IMR-90 (cell line): ENCODE data around the gene ATRNL1. TPM values are rescaled to one million over a fixed set of nuclear protein-coding genes. Genes with fewer than 3 reads are reported as not detected.
A peak's percentile ranks its signal among the peaks of the same experiment; 100 is the strongest.

Experiments used
- ATAC-seq: fragments of 200-7000 bp; cut with Tn5 transposase; 2 replicates; pipeline ENCODE4 v1.9.1; 2020; ENCODE audit warnings: low read depth, mild to moderate bottlenecking, moderate library complexity
- BruUV-seq: library from RNA; stranded (reverse); fragments of 400-500 nt; replicated peaks from 2 replicates; lab custom pipeline; 2021; lab: Mats Ljungman, UMichigan
- CTCF ChIA-PET: fragments of 300-600 bp; formaldehyde crosslinking; extraction: SDS; loops from one replicate; lab custom pipeline; 2021; ENCODE audit warnings: antibody characterized with exemption; lab: Yijun Ruan, JAX
- POLR2A ChIA-PET: fragments of 300-600 bp; sonication (Branson Sonifier 250); formaldehyde crosslinking; loops from one replicate; lab custom pipeline; 2022; ENCODE audit warnings: antibody characterized with exemption; ENCODE audit not compliant: unreplicated experiment; lab: Charles Lee
- DNase-seq: peaks from one replicate; pipeline ENCODE4 v3.0.0; 2013
- H2AFZ ChIP-seq: replicated peaks from 2 replicates; pipeline ENCODE3; 2013; ENCODE audit warnings: low read length, mild to moderate bottlenecking; ENCODE audit not compliant: poor library complexity
- H2AK5ac ChIP-seq: 2 replicates; pipeline ENCODE4 v1.6.1; 2013; ENCODE audit warnings: low read depth, low read length, inconsistent platforms
- H2AK9ac ChIP-seq: replicated peaks from 2 replicates; pipeline ENCODE3; 2013; ENCODE audit warnings: mild to moderate bottlenecking, low read depth, low read length, moderate library complexity; ENCODE audit not compliant: poor library complexity
- H2BK120ac ChIP-seq: 2 replicates; pipeline ENCODE4 v1.6.1; 2013; ENCODE audit warnings: low read depth, low read length, inconsistent platforms
- H2BK15ac ChIP-seq: 3 replicates; pipeline ENCODE4 v1.6.1; 2013; ENCODE audit warnings: low read depth, low read length, inconsistent platforms
- H2BK20ac ChIP-seq: 2 replicates; pipeline ENCODE4 v1.6.1; 2013; ENCODE audit warnings: low read depth, mild to moderate bottlenecking, inconsistent platforms, low read length, moderate library complexity
- H2BK5ac ChIP-seq: 2 replicates; pipeline ENCODE4 v1.6.1; 2013; ENCODE audit warnings: mild to moderate bottlenecking, low read depth, low read length, inconsistent platforms; ENCODE audit not compliant: poor library complexity, severe bottlenecking
- H3K14ac ChIP-seq: replicated peaks from 2 replicates; pipeline ENCODE4 v1.6.1; 2013; ENCODE audit warnings: low read depth, low read length, inconsistent platforms
- H3K18ac ChIP-seq: 2 replicates; pipeline ENCODE4 v1.6.1; 2013; ENCODE audit warnings: low read depth, low read length, control low read depth
- H3K23ac ChIP-seq: 2 replicates; pipeline ENCODE4 v1.6.1; 2013; ENCODE audit warnings: low read depth, low read length, inconsistent platforms
- H3K27ac ChIP-seq: 2 replicates; pipeline ENCODE4 v1.5.1; 2013; ENCODE audit warnings: mild to moderate bottlenecking, control low read depth, low read length; ENCODE audit not compliant: insufficient read depth
- H3K27me3 ChIP-seq: 2 replicates; pipeline ENCODE4 v1.6.1; 2013; ENCODE audit warnings: low read length; ENCODE audit not compliant: control insufficient read depth, insufficient read depth
- H3K36me3 ChIP-seq: 2 replicates; pipeline ENCODE4 v1.6.1; 2013; ENCODE audit warnings: low read length, mixed read lengths; ENCODE audit not compliant: control insufficient read depth, insufficient read depth
- H3K4ac ChIP-seq: 2 replicates; pipeline ENCODE4 v1.6.1; 2013; ENCODE audit warnings: low read depth, low read length, inconsistent platforms
- H3K4me1 ChIP-seq: 2 replicates; pipeline ENCODE4 v1.6.1; 2013; ENCODE audit warnings: low read length, mixed read lengths; ENCODE audit not compliant: control insufficient read depth, insufficient read depth
- H3K4me2 ChIP-seq: 2 replicates; pipeline ENCODE4 v1.6.1; 2013; ENCODE audit warnings: low read depth, mild to moderate bottlenecking, control low read depth, low read length, moderate library complexity
- H3K4me3 ChIP-seq: 2 replicates; pipeline ENCODE4 v1.5.1; 2013; ENCODE audit warnings: low read depth, mild to moderate bottlenecking, control low read depth, low read length, moderate library complexity; ENCODE audit not compliant: insufficient read depth
- H3K56ac ChIP-seq: 2 replicates; pipeline ENCODE4 v1.6.1; 2013; ENCODE audit warnings: low read length, inconsistent platforms; ENCODE audit not compliant: insufficient read depth; ENCODE audit errors: extremely low read depth
- H3K79me1 ChIP-seq, 2 experiments: 2 replicates each; pipeline ENCODE4 v1.6.1; 2013; ENCODE audit warnings: low read length in 2 of 2, inconsistent platforms in 1 of 2, low read depth in 1 of 2
- H3K9ac ChIP-seq: 2 replicates; pipeline ENCODE4 v1.6.1; 2013; ENCODE audit warnings: low read depth, low read length, control low read depth
- H3K9me1 ChIP-seq: 2 replicates; pipeline ENCODE4 v1.6.1; 2013; ENCODE audit warnings: low read length, inconsistent platforms; ENCODE audit not compliant: insufficient read depth
- H3K9me3 ChIP-seq: 2 replicates; pipeline ENCODE4 v1.6.1; 2013; ENCODE audit warnings: low read length; ENCODE audit not compliant: control insufficient read depth, insufficient read depth
- H4K20me1 ChIP-seq: 2 replicates; pipeline ENCODE4 v1.6.1; 2013; ENCODE audit warnings: low read length, inconsistent platforms; ENCODE audit not compliant: insufficient read depth
- H4K5ac ChIP-seq: 2 replicates; pipeline ENCODE4 v1.6.1; 2013; ENCODE audit warnings: mild to moderate bottlenecking, low read depth, low read length, control low read depth
- H4K8ac ChIP-seq, 2 experiments: 2 replicates each; pipeline ENCODE4 v1.6.1; 2013; ENCODE audit warnings: low read depth in 2 of 2, low read length in 2 of 2, control low read depth in 1 of 2, inconsistent platforms in 1 of 2
- H4K91ac ChIP-seq: 2 replicates; pipeline ENCODE4 v1.6.1; 2013; ENCODE audit warnings: low read depth, low read length, inconsistent platforms; ENCODE audit not compliant: insufficient read depth
- MAZ ChIP-seq: IDR thresholded peaks from 2 replicates; pipeline ENCODE4 v1.6.1; 2012; ENCODE audit warnings: low read depth, mild to moderate bottlenecking, low read length, improper control_type of control experiment, moderate library complexity, borderline replicate concordance
- SMC3 ChIP-seq: fragments of 150-350 bp; IDR thresholded peaks from 2 replicates; pipeline ENCODE4 v1.6.1; 2016; ENCODE audit warnings: low read depth, mild to moderate bottlenecking, antibody characterized with exemption, low read length, moderate library complexity
- WGBS, 2 experiments: methylation state at CpG; one replicate each; pipeline versions ENCODE4 v1.1.5 to v1.1.7; 2013; ENCODE audit warnings: missing lambda C conversion rate in 2 of 2; ENCODE audit not compliant: insufficient read length in 1 of 2; ENCODE audit errors: extremely low coverage in 2 of 2; 5-methylcytosine and 5-hydroxymethylcytosine counted together
- dilution Hi-C: fragments of 300-500 bp; cut with HindIII; formaldehyde crosslinking; loops from one replicate; pipeline ENCODE4 v1.14.3; 2018; ENCODE audit warnings: low sequenced_read_pairs; ENCODE audit not compliant: unreplicated experiment
- in situ Hi-C: fragments of 300-500 bp; cut with MboI; formaldehyde crosslinking; loops from 3 replicates; pipeline ENCODE4 v1.14.3; 2019; ENCODE audit warnings: low sequenced_read_pairs, inconsistent platforms, mixed read lengths
- intact Hi-C: fragments of 100-400 bp; cut with micrococcal nuclease; formaldehyde crosslinking; loops from 2 replicates; pipeline ENCODE4 v1.10.0; 2022
- polyA plus RNA-seq, 3 experiments: library from polyadenylated mRNA; depleted of rRNA; stranded (reverse); fragments of >200 nt; gene quantifications; 2 replicates each; pipeline ENCODE4 v1.2.3, GENCODE V29; 2012; ENCODE audit warnings: low replicate concordance in 1 of 3
- total RNA-seq: library from RNA; depleted of rRNA; stranded (reverse); fragments of >200 nt; gene quantifications from 2 replicates; pipeline ENCODE4 v1.2.3, GENCODE V29; 2012

ATRNL1 gene
- total and polyA plus RNA-seq, 2 of the 4 experiments (the other 2 are of a cell fraction): 0.18 to 0.19 TPM

- ChIA-PET POLR2A (no interaction called here), CTCF (no interaction called here)
- no peak overlapping the region for H3K4me3 ChIP-seq
- H3K23ac ChIP-seq: no peak overlapping the region
- dilution Hi-C loops (no loop called here), in situ Hi-C loops (no loop called here), intact Hi-C loops (no loop called here)
- no peaks in the 10 kb centered on the region for H3K27me3 ChIP-seq
- H3K4me1 ChIP-seq: peaks cover 10% of the 10 kb centered on the region
- TF ChIP-seq SMC3: no peak
- TF ChIP-seq MAZ: no peak
- H3K4ac ChIP-seq: no peak overlapping the region
- H3K14ac ChIP-seq: no peak overlapping the region
- H2AK9ac ChIP-seq: no peak overlapping the region
- WGBS, 2 experiments: 67% methylated on average over 1 of the region's 5 CpGs; no CpG with 5 or more reads in 1 of the 2 experiments
- no peak overlapping the region for H2BK5ac ChIP-seq
- H2BK20ac ChIP-seq: peak overlapping the region; percentile 14; the same call in 1 of the 2 replicates
- H2AFZ ChIP-seq: no peak overlapping the region
- H3K27ac ChIP-seq: no peak overlapping the region
- H3K56ac ChIP-seq: no peak overlapping the region
- no peak overlapping the region for H2BK15ac ChIP-seq
- no peaks in the 10 kb centered on the region for H3K79me1 ChIP-seq
- no peaks in the 10 kb centered on the region for H3K9me3 ChIP-seq
- no peak overlapping the region for H3K18ac ChIP-seq
- H4K8ac ChIP-seq: no peak overlapping the region
- no peak overlapping the region for H3K9ac ChIP-seq
- H3K4me2 ChIP-seq: no peak overlapping the region
- no peak for DNase-seq
- BruUV-seq: no TSS peak
- H4K91ac ChIP-seq: no peak overlapping the region
- no peak overlapping the region; the same call in 1 of the 2 replicates for H2AK5ac ChIP-seq
- H3K9me1 ChIP-seq: peaks cover 8% of the 10 kb centered on the region
- H4K5ac ChIP-seq: no peak overlapping the region
- H3K36me3 ChIP-seq: no peaks in the 10 kb centered on the region
- H2BK120ac ChIP-seq: peak overlapping the region; percentile 24; the same call in 1 of the 2 replicates
- no peaks in the 10 kb centered on the region for H4K20me1 ChIP-seq
- ATAC-seq: no peak
These were observed 864.7 kb downstream of the ATRNL1 start for GRCh38 chr10:115957786-115958442.
